Mesenteric fat pad (tissue), 1 donor: Measurements from ENCODE around the gene SEMG1. TPM values are rescaled to one million over a fixed set of nuclear protein-coding genes. Genes with fewer than 3 reads are reported as not detected.

Experiments
- total RNA-seq: library from RNA; stranded (reverse); fragmentation: NEBNext Ultra II Directional; extraction: Animal tissue kit (Norgen Biotek cat#: 25700); gene quantifications from one replicate; pipeline ENCODE4 v1.2.1, GENCODE V29; 2021
- donor health status: DM: yes; HTN: yes; CAD: no.

Gene SEMG1
- total RNA-seq, 1 donor from 2014 or later = not detected

Other genes with a start within 250 kb of the SEMG1 start
- 9.1 TPM for gene TOMM34, start 246.6 kb upstream of the SEMG1 start, total RNA-seq
- 34.4 TPM for gene STK4, start 240.5 kb upstream of the SEMG1 start, total RNA-seq
- gene KCNS1, start 105.9 kb upstream of the SEMG1 start, total RNA-seq = not detected
- gene WFDC5, start 91.9 kb upstream of the SEMG1 start, total RNA-seq = not detected
- gene WFDC12, start 82.6 kb upstream of the SEMG1 start, total RNA-seq = not detected
- gene PI3, start 32.1 kb upstream of the SEMG1 start, total RNA-seq = not detected
- not detected for gene SEMG2, start 14.3 kb downstream of the SEMG1 start, total RNA-seq
- 16.5 TPM for gene SLPI, start 47.5 kb downstream of the SEMG1 start, total RNA-seq
- gene RBPJL, start 99.8 kb downstream of the SEMG1 start, total RNA-seq = not detected
- not detected for gene MATN4, start 101.3 kb downstream of the SEMG1 start, total RNA-seq
- 81.6 TPM for gene SDC4, start 141.4 kb downstream of the SEMG1 start, total RNA-seq
- 23.8 TPM for gene SYS1, start 156.1 kb downstream of the SEMG1 start, total RNA-seq
- gene TP53TG5, start 171.3 kb downstream of the SEMG1 start, total RNA-seq = not detected
- 28.7 TPM for gene DBNDD2, start 201.3 kb downstream of the SEMG1 start, total RNA-seq
- 90.9 TPM for gene PIGT, start 209.1 kb downstream of the SEMG1 start, total RNA-seq